PC-9 (cell line): ENCODE data around the gene PLXNC1. TPM values are rescaled to one million over a fixed set of nuclear protein-coding genes. Genes with fewer than 3 reads are reported as not detected.

Experiments
- BruUV-seq: library from RNA; stranded (reverse); fragments of 400-500 nt; replicated peaks from 2 replicates; lab custom pipeline; 2021; lab: Mats Ljungman, UMichigan
- CTCF ChIA-PET: fragments of 300-600 bp; sonication (Branson Sonifier 250); formaldehyde crosslinking; loops from one replicate; lab custom pipeline; 2022; ENCODE audit warnings: antibody characterized with exemption; lab: Charles Lee
- POLR2A ChIA-PET: fragments of 300-600 bp; sonication (Branson Sonifier 250); formaldehyde crosslinking; loops from one replicate; lab custom pipeline; 2022; ENCODE audit warnings: antibody characterized with exemption; ENCODE audit not compliant: unreplicated experiment; lab: Charles Lee
- DNase-seq, 2 experiments: peaks; one replicate each; pipeline versions ENCODE4 v3.0.0 to v3.0.0-alpha.2; 2015 to 2022; ENCODE audit warnings: mixed read lengths in 1 of 2
- H2AFZ ChIP-seq: fragments of 200-600 bp; sonication (generic); 2 replicates; pipeline ENCODE4 v1.8.1; 2017; ENCODE audit warnings: antibody characterized with exemption
- H3F3A ChIP-seq: fragments of 200-600 bp; sonication (generic); 2 replicates; pipeline ENCODE4 v1.8.1; 2017; ENCODE audit warnings: antibody characterized with exemption, mild to moderate bottlenecking, low read depth; ENCODE audit not compliant: insufficient read depth
- H3K27ac ChIP-seq: fragments of 200-600 bp; sonication (generic); 2 replicates; pipeline ENCODE4 v1.6.1; 2016; ENCODE audit warnings: mixed run types
- H3K27me3 ChIP-seq: fragments of 200-600 bp; sonication (generic); 2 replicates; pipeline ENCODE4 v1.6.1; 2016; ENCODE audit warnings: low read depth, mixed run types; ENCODE audit not compliant: insufficient read depth
- H3K36me3 ChIP-seq: fragments of 200-600 bp; sonication (generic); 2 replicates; pipeline ENCODE4 v1.6.1; 2016; ENCODE audit warnings: low read depth, mixed run types
- H3K4me1 ChIP-seq: fragments of 200-600 bp; sonication (generic); replicated peaks from 2 replicates; pipeline ENCODE4 v1.6.1; 2016; ENCODE audit warnings: mixed run types; ENCODE audit not compliant: insufficient read depth
- H3K4me2 ChIP-seq: fragments of 200-600 bp; sonication (generic); 2 replicates; pipeline ENCODE4 v1.6.1; 2017; ENCODE audit warnings: mixed run types
- H3K4me3 ChIP-seq: fragments of 200-600 bp; sonication (generic); 2 replicates; pipeline ENCODE4 v1.6.1; 2016; ENCODE audit warnings: mixed run types
- H3K79me2 ChIP-seq: fragments of 200-600 bp; sonication (generic); 2 replicates; pipeline ENCODE4 v1.6.1; 2017; ENCODE audit warnings: low read depth, mixed run types
- H3K9me2 ChIP-seq: fragments of 200-600 bp; sonication (generic); 2 replicates; pipeline ENCODE4 v1.8.1; 2017; ENCODE audit warnings: mild to moderate bottlenecking; ENCODE audit not compliant: insufficient read depth
- H3K9me3 ChIP-seq: fragments of 200-600 bp; sonication (generic); 2 replicates; pipeline ENCODE4 v1.8.1; 2016; ENCODE audit warnings: low read depth; ENCODE audit not compliant: insufficient read depth
- H4K20me1 ChIP-seq: fragments of 200-600 bp; sonication (generic); 2 replicates; pipeline ENCODE4 v1.8.1; 2017; ENCODE audit not compliant: insufficient read depth
- EZH2 ChIP-seq: fragments of 200-600 bp; sonication (generic); IDR thresholded peaks from 2 replicates; pipeline ENCODE4 v1.8.0; 2017; ENCODE audit warnings: antibody characterized with exemption, low read depth
- intact Hi-C: fragments of 100-400 bp; cut with micrococcal nuclease; formaldehyde crosslinking; loops from one replicate; pipeline ENCODE4 v1.10.0; 2022; ENCODE audit not compliant: unreplicated experiment
- total RNA-seq: library from RNA; stranded (reverse); gene quantifications from 2 replicates; pipeline ENCODE4 v1.2.3, GENCODE V29; 2021
- TF ChIP-seq, protein P1 (sequence below): fragments of 200-600 bp; sonication (generic); conservative IDR thresholded peaks from 2 replicates; pipeline ENCODE4 v1.6.1; 2017; ENCODE audit warnings: mixed run types, antibody characterized with exemption, mild to moderate bottlenecking, moderate library complexity

PLXNC1 gene
- total RNA-seq, 1 experiment from 2014 or later, result 2.3 TPM

DNA sequence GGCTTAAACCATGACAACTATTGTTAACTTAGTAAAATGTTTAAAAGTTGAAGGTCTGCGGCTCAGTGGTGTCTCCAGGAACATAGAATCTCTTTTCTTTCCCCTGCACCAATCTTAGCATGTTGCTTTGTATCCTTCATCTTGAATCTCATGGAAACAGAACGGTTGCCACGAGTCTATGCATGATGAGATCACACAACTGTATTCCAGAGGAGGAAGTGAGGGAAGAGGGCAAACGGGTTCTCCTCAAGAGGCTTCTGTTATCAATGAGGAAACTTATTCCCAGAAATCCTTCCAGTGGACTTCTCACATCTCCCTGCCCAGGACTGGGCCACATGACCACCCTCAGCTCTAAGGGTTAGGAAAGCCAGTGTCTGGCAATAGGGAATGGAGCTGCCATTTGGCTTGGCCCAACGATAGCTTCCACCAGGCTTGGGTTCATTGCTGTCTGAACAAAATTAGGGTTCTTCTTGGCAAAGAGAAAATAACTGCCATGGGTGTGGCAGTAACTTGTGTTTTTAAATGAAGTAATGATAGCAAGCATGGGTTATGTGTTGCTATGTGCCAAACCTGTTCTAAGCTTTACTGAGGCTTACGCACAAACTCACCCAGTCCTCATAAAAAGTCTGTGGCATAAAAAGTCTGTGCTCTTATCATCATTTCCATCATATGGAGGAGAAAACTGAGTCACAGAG, 17.4 kb downstream of the PLXNC1 start:
- intact Hi-C loops, result no loop called here
- Histone ChIP-seq H3K4me2 (no peak overlapping the region), H2AFZ (no peak overlapping the region), H3K27ac (no peak overlapping the region), H4K20me1 (no peaks in the 10 kb centered on the region), H3K4me1 (no peaks in the 10 kb centered on the region), H3K79me2 (no peaks in the 10 kb centered on the region), H3K36me3 (no peaks in the 10 kb centered on the region), H3K9me2 (no peaks in the 10 kb centered on the region), H3K4me3 (no peak overlapping the region), H3K27me3 (peaks cover 80% of the 10 kb centered on the region), H3K9me3 (no peaks in the 10 kb centered on the region), H3F3A (no peaks in the 10 kb centered on the region)
- CTCF ChIA-PET, result no interaction called here
- TF ChIP-seq EZH2, result no peak
- TF ChIP-seq, protein P1, sequence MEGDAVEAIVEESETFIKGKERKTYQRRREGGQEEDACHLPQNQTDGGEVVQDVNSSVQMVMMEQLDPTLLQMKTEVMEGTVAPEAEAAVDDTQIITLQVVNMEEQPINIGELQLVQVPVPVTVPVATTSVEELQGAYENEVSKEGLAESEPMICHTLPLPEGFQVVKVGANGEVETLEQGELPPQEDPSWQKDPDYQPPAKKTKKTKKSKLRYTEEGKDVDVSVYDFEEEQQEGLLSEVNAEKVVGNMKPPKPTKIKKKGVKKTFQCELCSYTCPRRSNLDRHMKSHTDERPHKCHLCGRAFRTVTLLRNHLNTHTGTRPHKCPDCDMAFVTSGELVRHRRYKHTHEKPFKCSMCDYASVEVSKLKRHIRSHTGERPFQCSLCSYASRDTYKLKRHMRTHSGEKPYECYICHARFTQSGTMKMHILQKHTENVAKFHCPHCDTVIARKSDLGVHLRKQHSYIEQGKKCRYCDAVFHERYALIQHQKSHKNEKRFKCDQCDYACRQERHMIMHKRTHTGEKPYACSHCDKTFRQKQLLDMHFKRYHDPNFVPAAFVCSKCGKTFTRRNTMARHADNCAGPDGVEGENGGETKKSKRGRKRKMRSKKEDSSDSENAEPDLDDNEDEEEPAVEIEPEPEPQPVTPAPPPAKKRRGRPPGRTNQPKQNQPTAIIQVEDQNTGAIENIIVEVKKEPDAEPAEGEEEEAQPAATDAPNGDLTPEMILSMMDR, result no peak
- no TSS peak for BruUV-seq
- POLR2A ChIA-PET, result interaction anchor here (0.6 kb wide), 1 partner anchor 7 kb away, joined by 7 read pairs; no protein-coding TSS in a partner anchor
- no peak for DNase-seq

DNA sequence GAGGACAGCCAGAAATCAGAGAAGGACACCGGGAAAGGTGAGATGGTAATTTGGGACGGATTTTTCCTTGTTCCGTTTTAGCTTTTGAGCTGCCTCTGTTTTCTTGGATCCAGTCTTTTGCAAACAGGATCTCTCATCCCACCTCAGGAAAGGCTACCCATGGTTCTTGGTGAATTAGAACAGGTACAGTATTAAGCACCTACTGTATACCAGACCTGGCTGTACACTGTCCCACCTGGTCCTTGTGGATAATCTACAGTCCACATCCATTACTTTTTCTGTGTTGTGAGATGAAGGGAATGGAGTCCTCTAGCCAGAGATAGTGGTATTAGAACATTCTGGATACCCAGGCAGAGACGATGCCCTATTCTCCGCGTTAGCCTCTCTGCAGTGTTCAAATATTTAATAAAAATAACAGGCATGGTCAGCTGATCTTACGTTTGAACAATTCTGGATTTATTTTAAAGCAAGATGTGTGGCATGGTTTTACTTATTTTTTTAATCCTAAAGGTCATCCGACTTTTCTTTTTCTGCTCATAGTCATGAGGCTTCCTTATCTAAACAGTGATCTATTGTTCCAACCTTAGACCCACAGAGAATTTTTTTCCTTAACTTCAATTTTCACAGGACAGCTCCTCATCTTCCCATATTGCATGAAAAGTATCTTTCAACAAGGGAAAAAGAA, 18.8 kb downstream of the PLXNC1 start:
- Histone ChIP-seq H3K4me1 (no peaks in the 10 kb centered on the region), H4K20me1 (no peaks in the 10 kb centered on the region), H3K27me3 (peaks cover 84% of the 10 kb centered on the region), H3K27ac (no peak overlapping the region), H3K36me3 (no peaks in the 10 kb centered on the region), H3K79me2 (no peaks in the 10 kb centered on the region), H3K4me3 (no peak overlapping the region), H3K4me2 (no peak overlapping the region), H3K9me2 (no peaks in the 10 kb centered on the region), H3K9me3 (no peaks in the 10 kb centered on the region), H3F3A (no peaks in the 10 kb centered on the region), H2AFZ (no peak overlapping the region)
- no TSS peak for BruUV-seq
- no peak; the same call in 1 of the 2 replicates for TF ChIP-seq EZH2
- TF ChIP-seq, protein P1, result no peak
- intact Hi-C loops, result no loop called here
- CTCF ChIA-PET, result no interaction called here
- DNase-seq, result no peak
- POLR2A ChIA-PET, result no interaction called here

DNA sequence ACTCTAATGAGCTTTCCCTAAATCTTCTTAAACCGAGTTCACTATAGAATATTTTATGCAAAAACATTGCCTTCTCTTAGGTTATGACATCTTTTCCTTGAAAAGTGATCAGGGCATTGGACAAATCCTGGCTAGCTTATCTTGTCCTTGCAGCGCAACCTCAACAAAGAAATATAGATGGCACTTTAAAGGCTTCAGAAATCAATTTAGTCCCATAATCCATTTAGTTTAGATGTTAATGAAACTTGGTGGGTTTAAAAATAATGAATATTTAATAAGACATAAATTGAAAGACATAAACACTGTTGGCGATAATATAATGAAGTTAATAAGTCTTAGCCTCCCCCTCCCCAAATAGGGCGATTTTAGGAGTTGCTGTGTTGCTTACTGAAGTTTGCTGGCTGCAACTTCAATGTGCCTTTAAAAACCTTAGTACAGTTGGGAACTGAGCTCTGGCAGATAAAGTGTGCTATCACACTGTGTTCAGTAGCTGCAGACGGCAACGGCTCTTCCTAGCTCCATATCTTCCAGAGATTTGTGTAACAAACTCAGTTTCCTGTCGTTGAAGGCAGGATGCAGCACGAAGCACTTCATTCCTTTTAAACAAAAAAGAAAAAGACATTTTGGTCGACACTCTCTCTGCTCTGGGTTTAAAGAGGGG, 19.5 kb downstream of the PLXNC1 start:
- no peak overlapping the region for H2AFZ ChIP-seq
- no peaks in the 10 kb centered on the region for H3K9me3 ChIP-seq
- CTCF ChIA-PET, result no interaction called here
- no peaks in the 10 kb centered on the region for H3K4me1 ChIP-seq
- H3K79me2 ChIP-seq, result no peaks in the 10 kb centered on the region
- peaks cover 78% of the 10 kb centered on the region for H3K27me3 ChIP-seq
- H3K4me3 ChIP-seq, result no peak overlapping the region
- no peaks in the 10 kb centered on the region for H3K36me3 ChIP-seq
- DNase-seq, result no peak
- H3K27ac ChIP-seq, result no peak overlapping the region
- TF ChIP-seq, protein P1, result no peak
- no peak for TF ChIP-seq EZH2
- H3F3A ChIP-seq, result no peaks in the 10 kb centered on the region
- POLR2A ChIA-PET, result no interaction called here
- H4K20me1 ChIP-seq, result no peaks in the 10 kb centered on the region
- no peak overlapping the region for H3K4me2 ChIP-seq
- BruUV-seq, result no TSS peak
- H3K9me2 ChIP-seq, result no peaks in the 10 kb centered on the region
- intact Hi-C loops, result no loop called here
